Astrocyte of the spinal cord (primary cell): ENCODE measurements around the gene CKAP5.

Experiments used
- DNase-seq: peaks from one replicate; pipeline ENCODE4 v3.0.0; 2011; ENCODE audit warnings: low read depth, low spot score
- H3K4me3 ChIP-seq: 2 replicates; pipeline ENCODE4 v1.5.1; 2011; ENCODE audit warnings: low read depth, mild to moderate bottlenecking, low read length, moderate library complexity
- in situ Hi-C: cut with HindIII; loops from 2 replicates; pipeline ENCODE4 v1.10.0; 2017; ENCODE audit warnings: low sequenced_read_pairs
- TF ChIP-seq, protein P1 (sequence below): IDR thresholded peaks from 2 replicates; pipeline ENCODE4 v1.5.1; 2012; ENCODE audit warnings: low read depth, mild to moderate bottlenecking, low read length, inconsistent platforms

Gene CKAP5

GRCh38 chr11:46857666-46858065, 11.6 kb upstream of the CKAP5 start:
- no peak for DNase-seq
- in situ Hi-C loops = no loop called here
- TF ChIP-seq, protein P1, sequence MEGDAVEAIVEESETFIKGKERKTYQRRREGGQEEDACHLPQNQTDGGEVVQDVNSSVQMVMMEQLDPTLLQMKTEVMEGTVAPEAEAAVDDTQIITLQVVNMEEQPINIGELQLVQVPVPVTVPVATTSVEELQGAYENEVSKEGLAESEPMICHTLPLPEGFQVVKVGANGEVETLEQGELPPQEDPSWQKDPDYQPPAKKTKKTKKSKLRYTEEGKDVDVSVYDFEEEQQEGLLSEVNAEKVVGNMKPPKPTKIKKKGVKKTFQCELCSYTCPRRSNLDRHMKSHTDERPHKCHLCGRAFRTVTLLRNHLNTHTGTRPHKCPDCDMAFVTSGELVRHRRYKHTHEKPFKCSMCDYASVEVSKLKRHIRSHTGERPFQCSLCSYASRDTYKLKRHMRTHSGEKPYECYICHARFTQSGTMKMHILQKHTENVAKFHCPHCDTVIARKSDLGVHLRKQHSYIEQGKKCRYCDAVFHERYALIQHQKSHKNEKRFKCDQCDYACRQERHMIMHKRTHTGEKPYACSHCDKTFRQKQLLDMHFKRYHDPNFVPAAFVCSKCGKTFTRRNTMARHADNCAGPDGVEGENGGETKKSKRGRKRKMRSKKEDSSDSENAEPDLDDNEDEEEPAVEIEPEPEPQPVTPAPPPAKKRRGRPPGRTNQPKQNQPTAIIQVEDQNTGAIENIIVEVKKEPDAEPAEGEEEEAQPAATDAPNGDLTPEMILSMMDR = no peak
- H3K4me3 ChIP-seq = no peak overlapping the region

GRCh38 chr11:46856605-46857343, 10.7 kb upstream of the CKAP5 start:
- in situ Hi-C loops = no loop called here
- no peak overlapping the region for H3K4me3 ChIP-seq
- TF ChIP-seq, protein P1 = no peak
- DNase-seq = no peak

DNA sequence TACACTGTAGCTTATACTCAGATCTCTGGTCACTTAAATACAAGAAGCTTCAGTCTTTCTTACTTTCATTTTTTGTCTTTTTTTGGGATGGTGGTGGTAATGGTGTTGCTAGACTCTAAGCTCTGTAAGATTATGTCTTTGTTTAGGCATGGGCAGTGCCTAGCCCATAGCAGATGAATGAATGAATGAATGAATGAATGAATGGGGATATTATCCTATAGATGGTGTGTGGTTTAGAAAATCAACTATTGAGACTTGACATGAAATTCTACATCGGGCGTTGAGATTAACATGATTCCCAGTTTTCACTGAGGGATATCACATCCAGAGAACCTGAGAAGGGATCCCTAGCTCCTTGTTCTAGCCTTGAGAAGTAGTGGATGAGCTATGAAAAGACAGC, 9.8 kb upstream of the CKAP5 start:
- TF ChIP-seq, protein P1 = no peak
- DNase-seq = no peak
- H3K4me3 ChIP-seq = no peak overlapping the region
- in situ Hi-C loops = no loop called here

- no peak overlapping the region for H3K4me3 ChIP-seq
- no peak for DNase-seq
- in situ Hi-C loops = no loop called here
- TF ChIP-seq, protein P1 = no peak
These were observed 9.1 kb upstream of the CKAP5 start for GRCh38 chr11:46855167-46855566.

DNA sequence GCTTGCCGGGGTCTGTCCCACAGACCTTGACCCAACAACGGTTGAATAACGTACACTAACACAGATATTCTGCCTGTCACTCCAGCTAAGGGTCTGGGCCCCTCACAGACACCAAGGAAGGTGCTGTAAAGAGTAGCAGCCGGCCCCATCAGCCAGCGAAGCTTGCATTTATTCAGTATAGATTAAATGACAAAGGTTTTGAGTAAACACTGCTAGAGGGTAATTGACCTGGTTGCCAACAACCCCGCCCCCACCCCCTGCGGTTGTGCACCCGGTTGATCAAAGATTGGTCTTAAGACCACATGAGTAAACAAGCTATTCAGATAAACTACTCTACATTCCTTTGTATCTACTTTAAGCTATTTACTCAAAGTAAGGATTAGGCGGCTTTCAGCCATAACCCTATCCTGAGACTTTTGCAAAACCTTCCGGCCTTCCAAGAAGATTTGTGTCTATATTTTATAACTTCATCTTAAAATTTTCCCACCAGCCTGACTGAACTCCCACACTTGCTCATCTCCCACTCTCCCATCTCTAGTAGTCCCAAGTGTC, 4.8 kb upstream of the CKAP5 start:
- DNase-seq = no peak
- TF ChIP-seq, protein P1 = no peak
- in situ Hi-C loops = no loop called here
- H3K4me3 ChIP-seq = no peak overlapping the region

- in situ Hi-C loops = no loop called here
- DNase-seq = no peak
- H3K4me3 ChIP-seq = no peak overlapping the region
- TF ChIP-seq, protein P1 = no peak
These were observed 3.6 kb upstream of the CKAP5 start for GRCh38 chr11:46849631-46850030.
